Thymus (tissue), 11 donors: ENCODE results near the gene CAMK1. TPM values are rescaled to one million over a fixed set of nuclear protein-coding genes. Genes with fewer than 3 reads are reported as not detected.

Experiments
- DNase-seq, 9 donors: peaks; one replicate each; pipeline ENCODE4 v3.0.0-alpha.2; 2013; ENCODE audit warnings: low spot score in 9 of 9, low read depth in 6 of 9, missing footprints in 1 of 9
- H3K27ac ChIP-seq, 2 donors: one replicate each; pipeline ENCODE4 v1.5.1; 2013; ENCODE audit warnings: control low read depth in 1 of 2, low read depth in 1 of 2, low read length in 1 of 2, mild to moderate bottlenecking in 1 of 2, moderate library complexity in 1 of 2
- H3K27me3 ChIP-seq, 2 donors: one replicate each; pipeline ENCODE4 v1.5.1; 2013; ENCODE audit warnings: low read length in 1 of 2; ENCODE audit not compliant: control insufficient read depth in 2 of 2, insufficient read depth in 1 of 2
- H3K36me3 ChIP-seq, 2 donors: one replicate each; pipeline ENCODE4 v1.5.1; 2013; ENCODE audit warnings: low read length in 1 of 2, mild to moderate bottlenecking in 1 of 2, moderate library complexity in 1 of 2; ENCODE audit not compliant: control insufficient read depth in 2 of 2, insufficient read depth in 2 of 2
- H3K4me1 ChIP-seq, 2 donors: one replicate each; pipeline ENCODE4 v1.5.1; 2013; ENCODE audit warnings: low read length in 2 of 2; ENCODE audit not compliant: control insufficient read depth in 2 of 2, insufficient read depth in 2 of 2
- H3K4me3 ChIP-seq, 2 donors: one replicate each; pipeline ENCODE4 v1.5.1; 2013; ENCODE audit warnings: low read length in 2 of 2, control low read depth in 1 of 2, mild to moderate bottlenecking in 1 of 2
- H3K9me3 ChIP-seq, 2 donors: one replicate each; pipeline ENCODE4 v1.5.1; 2013; ENCODE audit warnings: low read length in 1 of 2, mild to moderate bottlenecking in 1 of 2; ENCODE audit not compliant: control insufficient read depth in 2 of 2, insufficient read depth in 1 of 2
- WGBS: extraction: QIAGEN DNeasy Blood & Tissue Kit; methylation state at CpG from one replicate; pipeline ENCODE4 v1.1.7; 2013; 5-methylcytosine and 5-hydroxymethylcytosine counted together
- polyA plus RNA-seq: library from polyadenylated mRNA; stranded (reverse); fragments of 200-250 nt; gene quantifications from one replicate; pipeline ENCODE4 v1.2.3, GENCODE V29; 2013
- total RNA-seq: library from RNA; stranded (reverse); fragments of 120-200 nt; gene quantifications from one replicate; pipeline ENCODE4 v1.2.4, GENCODE V29; 2013
- donor health status: healthy.

CAMK1 gene
- total and polyA plus RNA-seq, 2 donors = 9.2 to 11.9 TPM

GRCh38 chr3:9809615-9810432, 40.1 kb upstream of the CAMK1 start, which contains the start of gene TTLL3:
Gene TTLL3, plus strand, starts transcription at chr3:9810262. Its CDS starts 400 bp downstream, at chr3:9810662.
- peak within 1 kb of the TSS; percentile 56 to 73 for H3K4me3 ChIP-seq
- no peaks in the 10 kb centered on the region for H3K9me3 ChIP-seq
- 2% methylated on average over 76 of the region's 76 CpGs for WGBS
- peaks cover 2 to 20% of the 10 kb centered on the region in 2 donors for H3K4me1 ChIP-seq
- H3K27me3 ChIP-seq = peaks cover 0 to 2% of the 10 kb centered on the region in 2 donors
- H3K36me3 ChIP-seq = peaks cover 29 to 35% of the 10 kb centered on the region in 2 donors
- peak within 1 kb of the TSS; percentile 82 to 93 for H3K27ac ChIP-seq
- peak in 5 of 9 donors; percentile 19 to 66 (median 37) for DNase-seq

- H3K4me3 ChIP-seq = peak overlapping the region; percentile 56 to 73
- 93% methylated on average over 4 of the region's 4 CpGs for WGBS
- DNase-seq = no peak
- H3K36me3 ChIP-seq = peaks cover 34 to 41% of the 10 kb centered on the region in 2 donors
- peaks cover 0 to 2% of the 10 kb centered on the region in 2 donors for H3K27me3 ChIP-seq
- H3K9me3 ChIP-seq = no peaks in the 10 kb centered on the region
- peaks cover 2 to 20% of the 10 kb centered on the region in 2 donors for H3K4me1 ChIP-seq
- peak overlapping the region; percentile 82 to 93 for H3K27ac ChIP-seq
Measured at GRCh38 chr3:9809239-9809614, 39.5 kb upstream of the CAMK1 start.

GRCh38 chr3:9808345-9809037, 38.7 kb upstream of the CAMK1 start:
- 68% methylated on average over 7 of the region's 7 CpGs for WGBS
- peak in 4 of 9 donors; percentile 36 to 73 (median 46) for DNase-seq
- H3K27ac ChIP-seq = peak overlapping the region; percentile 82 to 93
- H3K4me1 ChIP-seq = peaks cover 2 to 20% of the 10 kb centered on the region in 2 donors
- H3K27me3 ChIP-seq = peaks cover 0 to 2% of the 10 kb centered on the region in 2 donors
- H3K9me3 ChIP-seq = no peaks in the 10 kb centered on the region
- H3K4me3 ChIP-seq = no peak overlapping the region
- peaks cover 40 to 48% of the 10 kb centered on the region in 2 donors for H3K36me3 ChIP-seq

GRCh38 chr3:9807981-9808344, 38.2 kb upstream of the CAMK1 start:
- peaks cover 40 to 49% of the 10 kb centered on the region in 2 donors for H3K36me3 ChIP-seq
- peaks cover 0 to 2% of the 10 kb centered on the region in 2 donors for H3K27me3 ChIP-seq
- peaks cover 2 to 20% of the 10 kb centered on the region in 2 donors for H3K4me1 ChIP-seq
- DNase-seq = no peak
- no peak overlapping the region for H3K4me3 ChIP-seq
- 95% methylated on average over 2 of the region's 2 CpGs for WGBS
- no peaks in the 10 kb centered on the region for H3K9me3 ChIP-seq
- no peak overlapping the region for H3K27ac ChIP-seq

GRCh38 chr3:9806688-9807589, 37.2 kb upstream of the CAMK1 start:
- WGBS = 98% methylated on average over 7 of the region's 7 CpGs
- Histone ChIP-seq H3K27me3 (peaks cover 0 to 2% of the 10 kb centered on the region in 2 donors), H3K4me1 (peaks cover 2 to 20% of the 10 kb centered on the region in 2 donors), H3K36me3 (peaks cover 45 to 52% of the 10 kb centered on the region in 2 donors), H3K4me3 (no peak overlapping the region), H3K9me3 (no peaks in the 10 kb centered on the region), H3K27ac (no peak overlapping the region)
- no peak for DNase-seq

GRCh38 chr3:9806137-9806536, 36.4 kb upstream of the CAMK1 start:
- no peak overlapping the region for H3K27ac ChIP-seq
- WGBS = 98% methylated on average over 12 of the region's 12 CpGs
- DNase-seq = no peak
- H3K4me1 ChIP-seq = peaks cover 2 to 20% of the 10 kb centered on the region in 2 donors
- H3K36me3 ChIP-seq = peaks cover 53 to 60% of the 10 kb centered on the region in 2 donors
- no peak overlapping the region for H3K4me3 ChIP-seq
- no peaks in the 10 kb centered on the region for H3K9me3 ChIP-seq
- peaks cover 0 to 2% of the 10 kb centered on the region in 2 donors for H3K27me3 ChIP-seq

- WGBS = 97% methylated on average over 5 of the region's 5 CpGs
- H3K36me3 ChIP-seq = peaks cover 64 to 70% of the 10 kb centered on the region in 2 donors
- H3K27ac ChIP-seq = no peak overlapping the region
Measured at GRCh38 chr3:9804996-9805395, 35.2 kb upstream of the CAMK1 start.

GRCh38 chr3:9803494-9803893, 33.7 kb upstream of the CAMK1 start:
- H3K36me3 ChIP-seq = peaks cover 77 to 85% of the 10 kb centered on the region in 2 donors
- H3K4me3 ChIP-seq = no peak overlapping the region
- no peak for DNase-seq
- no peaks in the 10 kb centered on the region for H3K9me3 ChIP-seq
- H3K4me1 ChIP-seq = peaks cover 0 to 2% of the 10 kb centered on the region in 2 donors
- WGBS = 98% methylated on average over 1 of the region's 1 CpG
- H3K27ac ChIP-seq = no peak overlapping the region
- no peaks in the 10 kb centered on the region for H3K27me3 ChIP-seq

More at GRCh38 chr3:9804996-9805395, 35.2 kb upstream of the CAMK1 start:
- Histone ChIP-seq H3K4me1 (peaks cover 0 to 15% of the 10 kb centered on the region in 2 donors), H3K27me3 (no peaks in the 10 kb centered on the region), H3K9me3 (no peaks in the 10 kb centered on the region), H3K4me3 (no peak overlapping the region)
- no peak for DNase-seq
